GM21576 (cell line): ENCODE results near the gene CEMIP2.
A peak's percentile ranks its signal among the peaks of the same experiment; 100 is the strongest.

Experiments
- ATAC-seq: cut with Tn5 transposase; IDR thresholded peaks from one replicate; pipeline ENCODE4 v1.9.1; 2021; ENCODE audit warnings: mild to moderate bottlenecking, moderate library complexity; ENCODE audit not compliant: unreplicated experiment

Gene CEMIP2

DNA sequence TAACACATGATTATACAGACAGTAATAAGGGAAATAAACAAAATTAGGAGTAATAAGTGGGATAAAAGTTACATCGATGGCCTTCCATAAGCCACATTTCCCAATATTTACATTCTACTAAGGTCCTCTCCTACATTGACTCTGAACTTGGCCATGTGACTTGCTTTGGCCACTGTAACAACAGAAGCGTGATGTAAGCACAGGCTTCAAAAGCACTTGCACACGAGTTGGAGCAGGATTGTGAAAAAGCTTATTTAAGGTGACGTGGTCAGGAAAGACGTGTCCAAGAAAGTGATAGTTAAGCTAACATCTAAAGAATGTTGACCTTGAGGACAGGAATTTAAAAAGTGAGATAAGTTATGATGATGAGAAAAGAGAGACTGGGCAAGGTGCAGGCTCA lies 9.8 kb upstream of the CEMIP2 start:
- ATAC-seq = no peak

DNA sequence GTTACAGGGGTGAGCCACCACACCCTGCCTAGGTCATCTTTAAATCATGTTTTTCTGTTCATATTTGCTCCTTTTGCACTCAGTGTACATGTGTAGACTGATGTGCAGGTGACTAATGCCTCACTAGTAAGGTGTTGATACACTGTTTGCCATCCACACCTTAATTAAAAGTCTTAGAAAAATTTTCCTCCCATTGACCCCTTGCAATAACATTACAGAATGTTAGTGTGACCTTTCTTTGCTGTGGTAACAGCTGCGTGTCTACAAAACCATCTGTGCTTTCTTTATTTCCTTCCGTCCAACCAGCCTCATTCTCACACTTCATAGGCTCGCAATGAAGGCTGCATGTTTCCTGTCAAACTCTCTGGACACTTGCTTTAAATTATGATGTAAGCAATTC lies 6.6 kb upstream of the CEMIP2 start:
- ATAC-seq = peak; percentile 68

DNA sequence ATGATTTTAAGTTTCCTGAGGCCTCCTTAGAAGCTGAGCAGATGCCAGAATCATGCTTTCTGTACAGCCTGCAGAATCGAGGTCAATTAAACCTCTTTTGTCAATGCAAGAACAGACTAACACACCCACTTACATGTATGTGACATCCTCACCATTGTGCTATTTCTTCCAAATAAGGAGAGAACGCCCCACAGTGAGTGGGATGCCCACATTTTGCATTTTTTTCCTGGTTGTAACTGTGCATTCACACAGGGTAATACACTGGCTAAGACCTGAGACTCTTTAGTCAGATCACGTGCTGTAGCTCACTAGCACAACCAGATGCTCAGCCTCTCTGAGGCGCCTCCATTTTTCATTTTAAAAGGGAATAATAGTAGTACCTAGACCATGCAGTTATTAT lies 4.4 kb upstream of the CEMIP2 start:
- ATAC-seq = no peak

DNA sequence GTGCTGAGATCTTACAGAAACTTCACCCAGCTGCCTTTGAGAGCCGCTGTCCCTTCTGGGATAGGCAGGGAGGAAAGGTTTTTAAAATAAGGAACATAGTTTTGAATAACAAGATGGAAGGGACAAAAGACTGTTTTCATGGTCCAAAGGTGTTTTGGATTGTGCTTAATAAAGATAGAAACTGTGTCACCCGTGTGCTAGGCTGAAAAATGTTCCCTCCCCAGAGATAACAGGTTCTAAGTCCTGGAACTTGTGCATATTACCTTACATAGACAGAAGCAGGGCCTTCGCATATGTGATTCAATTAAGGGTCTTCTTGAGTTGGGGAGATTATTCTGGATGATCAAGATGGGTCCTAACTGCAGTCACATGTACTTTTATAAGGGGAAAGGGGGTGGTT lies 1.9 kb upstream of the CEMIP2 start:
- no peak for ATAC-seq

DNA sequence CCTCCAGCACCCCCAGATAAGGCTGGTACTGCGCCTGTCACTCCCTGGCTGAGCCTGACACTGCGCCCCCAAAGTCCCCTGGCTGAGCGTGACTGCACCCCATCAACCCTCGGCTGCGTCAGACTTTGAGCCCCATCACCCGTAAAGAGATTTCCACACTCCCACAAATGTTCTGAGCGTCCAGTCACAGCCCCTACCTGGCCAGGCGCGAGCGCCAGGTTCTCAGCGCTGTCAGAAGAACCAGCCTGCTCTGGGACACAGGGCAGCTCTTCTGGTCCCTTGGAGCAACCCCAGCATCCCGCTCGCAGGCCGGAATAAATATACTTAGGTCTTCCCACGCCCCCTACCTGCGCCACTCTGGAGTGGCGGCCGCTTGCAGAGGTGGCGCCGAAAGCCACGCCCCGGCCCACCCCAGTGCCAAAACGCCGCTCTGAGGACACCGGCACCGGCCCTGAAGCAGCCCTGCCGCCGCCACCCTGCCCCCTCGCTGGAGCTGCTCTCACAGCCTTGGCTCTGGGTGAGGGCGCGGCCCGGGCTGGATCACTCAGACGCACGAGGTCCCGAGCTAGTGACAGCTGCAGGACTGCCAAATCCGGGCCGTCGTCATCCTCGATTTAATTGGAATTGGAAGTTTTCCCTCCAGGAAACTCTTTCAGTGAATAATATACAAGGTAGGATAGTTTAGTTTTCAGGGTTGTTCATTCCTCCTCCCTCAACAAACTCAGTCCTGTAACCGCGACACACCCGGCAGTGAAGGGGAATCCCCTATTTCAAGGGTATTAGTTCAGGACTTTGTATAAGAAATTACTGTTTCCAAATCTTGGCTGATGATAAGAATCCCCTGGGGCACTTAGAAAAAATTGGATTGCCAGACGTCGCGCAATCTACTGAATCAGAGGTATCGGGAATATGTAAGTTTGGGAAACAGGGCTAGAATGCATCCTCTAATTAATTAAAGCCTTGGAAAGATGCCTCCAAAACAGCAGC lies 1.2 kb upstream of the CEMIP2 start:
- peak; percentile 31 for ATAC-seq

DNA sequence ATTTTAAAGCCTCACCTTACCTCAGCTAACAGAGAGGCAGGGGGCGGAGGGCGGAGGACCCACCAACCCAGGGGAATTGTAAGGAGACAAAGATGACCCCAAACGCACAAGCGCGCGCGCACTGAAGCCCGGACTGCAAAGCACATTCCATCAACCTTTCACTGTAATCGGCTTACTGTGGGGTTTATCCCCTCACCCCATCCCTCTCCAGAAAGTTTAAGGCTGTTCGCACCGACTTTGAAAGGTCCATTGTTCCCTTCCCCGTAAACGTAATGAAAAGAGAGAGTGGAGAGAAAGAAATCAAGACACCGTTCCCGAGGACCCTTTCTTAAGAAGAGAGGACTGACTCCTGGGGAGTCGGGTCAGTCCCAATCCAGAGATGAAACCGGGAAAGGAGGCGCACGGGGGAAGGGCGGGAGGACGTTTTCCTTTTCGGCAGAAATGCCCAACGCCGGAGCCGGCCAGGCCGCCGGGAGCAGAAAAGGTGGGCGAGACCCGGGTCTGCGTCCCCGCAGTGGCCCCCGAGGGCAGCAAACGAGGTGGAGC lies 464 bp downstream of the CEMIP2 start:
- no peak for ATAC-seq

DNA sequence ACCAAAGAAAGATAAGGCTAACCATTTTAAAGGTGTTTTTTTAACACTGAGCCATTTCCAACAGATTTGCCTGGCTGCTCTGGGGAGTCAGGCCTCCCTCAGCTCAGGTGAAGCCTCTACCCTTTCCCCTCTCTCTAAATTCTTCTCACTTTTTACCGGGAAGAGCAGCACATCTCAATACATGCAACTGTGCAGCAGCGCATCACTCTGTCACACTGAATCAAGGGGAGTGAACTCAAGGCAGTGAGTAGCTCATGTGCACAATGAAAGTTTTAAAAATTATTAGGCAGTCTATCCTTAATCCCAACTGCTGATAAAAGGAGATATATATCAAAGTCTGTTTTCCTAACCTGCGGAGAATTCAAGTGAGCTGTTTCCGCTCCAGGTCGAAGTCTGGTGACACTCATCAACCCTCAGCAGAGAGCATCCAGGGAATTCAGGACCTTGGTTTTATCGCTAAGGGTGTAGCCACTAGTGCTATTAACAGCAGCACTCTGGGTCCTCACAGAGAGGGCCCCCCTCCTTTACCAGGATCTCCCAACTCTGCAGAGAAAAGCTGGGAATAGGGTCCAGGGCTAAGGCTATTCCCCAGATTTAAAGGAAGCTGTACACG lies 1.0 kb downstream of the CEMIP2 start:
- no peak for ATAC-seq

DNA sequence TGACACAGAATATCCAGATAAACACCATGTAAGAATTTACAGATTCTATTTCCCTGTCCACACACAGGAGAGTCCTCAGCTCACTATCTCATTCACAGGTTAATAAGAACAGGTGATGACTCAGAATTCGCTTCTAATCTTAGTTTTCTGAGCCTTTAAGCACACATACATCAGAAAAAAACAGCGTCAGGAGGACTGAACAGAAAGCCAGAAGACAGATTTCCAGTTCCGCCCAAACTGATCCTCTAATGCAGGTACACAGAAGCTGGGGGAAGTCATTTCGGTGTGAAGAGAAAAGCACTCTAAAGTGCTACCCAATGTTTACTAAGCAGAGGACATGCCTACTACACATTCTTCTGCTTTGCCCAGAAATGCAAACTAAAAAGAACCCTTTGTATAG lies 1.6 kb downstream of the CEMIP2 start:
- no peak for ATAC-seq

DNA sequence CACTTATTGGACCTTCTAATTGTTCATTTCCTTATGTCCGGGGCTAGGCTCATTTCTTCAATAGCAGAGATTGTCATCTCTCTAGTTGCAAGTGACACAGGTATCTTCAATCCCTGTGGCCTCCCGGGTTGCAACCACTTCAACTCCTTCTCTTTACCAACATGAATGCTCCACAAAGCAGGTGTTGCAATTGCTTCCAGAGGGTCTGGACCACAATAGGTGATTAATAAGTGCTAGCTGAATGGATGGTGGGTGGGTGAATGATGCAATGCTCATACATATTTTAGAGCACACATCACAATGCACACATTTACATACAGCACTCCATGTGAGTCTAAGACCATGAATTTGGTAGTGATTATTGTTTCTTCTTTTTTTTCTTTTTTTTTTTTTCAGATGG lies 2.6 kb downstream of the CEMIP2 start:
- no peak for ATAC-seq

DNA sequence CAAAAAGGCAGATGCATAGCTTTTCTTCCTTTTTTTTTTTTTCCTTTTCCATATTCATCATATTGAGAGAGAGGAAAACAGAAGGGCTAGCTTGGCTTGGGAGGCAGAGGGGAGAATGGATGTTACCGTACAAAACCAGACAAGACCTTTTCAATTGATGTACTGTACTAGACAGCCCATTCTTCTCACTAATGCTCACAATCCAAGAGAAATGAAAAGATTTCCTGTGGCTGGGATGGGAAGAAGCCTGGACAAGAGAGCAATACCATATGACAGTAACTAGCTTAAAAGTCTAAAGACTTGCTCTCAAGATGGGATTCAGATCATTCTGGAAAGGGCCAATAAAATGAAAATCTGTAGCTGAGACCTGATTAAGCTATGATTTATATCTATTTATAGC lies 3.4 kb downstream of the CEMIP2 start:
- ATAC-seq = no peak

DNA sequence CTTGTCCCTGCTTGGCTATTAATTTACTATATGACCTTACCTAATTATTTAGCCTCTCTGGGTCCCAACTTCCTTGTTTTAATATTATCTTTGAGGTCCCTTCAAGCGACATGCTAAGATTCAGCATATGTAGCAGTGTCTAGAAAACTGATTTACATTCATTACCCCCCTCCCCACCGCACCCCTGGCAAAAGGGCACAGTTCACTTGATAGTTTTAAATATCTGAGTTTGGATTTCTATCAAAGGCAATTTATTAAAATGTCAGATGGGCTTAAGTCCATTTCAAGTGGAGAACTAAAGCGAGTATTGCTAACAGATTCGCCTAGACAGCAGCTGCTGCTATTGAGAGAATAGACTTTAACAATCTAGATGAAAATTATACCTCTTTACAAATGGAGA lies 3.9 kb downstream of the CEMIP2 start:
- ATAC-seq = no peak

DNA sequence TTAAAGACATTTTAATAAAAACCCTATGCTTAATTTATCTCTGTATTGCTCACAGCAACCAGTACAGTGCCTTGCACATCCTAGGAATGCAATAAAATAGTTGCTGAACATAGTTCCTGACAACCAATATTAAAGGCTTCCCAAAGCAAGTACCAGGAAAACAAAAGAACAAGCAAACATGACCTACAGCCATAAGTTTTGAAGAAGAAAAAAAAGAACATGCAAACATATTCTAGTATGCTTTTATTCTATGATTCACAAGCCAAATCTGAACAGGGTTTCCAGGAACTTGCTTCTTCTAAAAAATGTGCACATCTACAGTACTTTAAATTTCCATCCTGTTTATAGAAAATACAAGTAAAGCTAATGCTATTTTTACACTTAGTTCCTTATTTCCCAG lies 4.5 kb downstream of the CEMIP2 start:
- ATAC-seq = no peak

DNA sequence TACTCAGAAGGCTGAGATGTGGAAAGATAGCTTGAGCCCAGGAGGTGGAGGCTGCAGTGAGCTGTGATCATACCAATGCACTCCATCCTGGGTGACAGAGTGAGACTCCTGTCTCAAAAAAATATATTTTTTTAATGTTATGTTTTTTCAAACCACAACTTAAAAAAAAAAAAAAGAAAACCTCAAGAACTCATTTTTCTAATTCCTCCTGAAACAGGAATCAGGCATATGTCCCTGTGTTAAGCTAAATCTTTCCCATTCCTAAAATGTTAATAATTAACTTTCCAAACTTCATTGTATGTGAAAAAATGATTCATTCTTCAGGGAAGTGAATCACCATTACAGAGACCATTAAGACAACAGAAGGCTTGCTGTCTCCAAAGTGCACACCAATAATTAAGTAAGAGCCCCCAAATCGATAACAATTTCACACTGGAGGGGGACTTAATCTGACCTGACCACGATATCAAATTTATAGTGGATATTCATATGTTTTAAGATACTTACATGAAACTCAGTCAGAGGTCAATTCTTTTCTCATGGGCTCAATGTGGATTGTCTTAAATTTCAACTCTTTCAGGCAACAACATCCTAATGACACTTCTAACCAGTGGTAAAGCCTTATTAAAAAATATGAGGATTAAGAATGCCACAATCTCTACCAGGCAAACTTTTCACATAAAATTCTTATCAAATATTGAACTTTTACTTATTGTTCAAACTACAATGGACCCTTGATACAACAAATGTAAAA lies 5.2 kb downstream of the CEMIP2 start:
- ATAC-seq = no peak

DNA sequence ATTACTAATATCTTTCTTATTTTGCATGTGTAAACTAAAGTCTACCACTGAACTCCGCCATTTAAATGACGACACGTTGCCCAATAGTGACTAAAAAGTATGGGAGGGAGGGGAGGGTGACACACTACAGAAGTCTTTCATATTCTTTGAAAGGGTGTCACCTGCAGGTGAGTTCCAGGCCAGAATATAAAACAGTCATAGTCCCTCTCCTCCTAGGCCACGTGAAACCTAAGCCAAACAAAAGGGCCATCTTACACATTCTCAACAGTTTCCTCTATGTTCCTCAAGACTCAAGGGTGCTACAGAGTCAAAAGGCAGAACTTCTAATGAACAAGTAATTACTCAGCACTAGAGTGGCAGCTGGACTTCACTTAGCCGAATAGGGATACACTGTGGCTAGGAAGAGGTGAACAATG lies 6.4 kb downstream of the CEMIP2 start:
- no peak for ATAC-seq

DNA sequence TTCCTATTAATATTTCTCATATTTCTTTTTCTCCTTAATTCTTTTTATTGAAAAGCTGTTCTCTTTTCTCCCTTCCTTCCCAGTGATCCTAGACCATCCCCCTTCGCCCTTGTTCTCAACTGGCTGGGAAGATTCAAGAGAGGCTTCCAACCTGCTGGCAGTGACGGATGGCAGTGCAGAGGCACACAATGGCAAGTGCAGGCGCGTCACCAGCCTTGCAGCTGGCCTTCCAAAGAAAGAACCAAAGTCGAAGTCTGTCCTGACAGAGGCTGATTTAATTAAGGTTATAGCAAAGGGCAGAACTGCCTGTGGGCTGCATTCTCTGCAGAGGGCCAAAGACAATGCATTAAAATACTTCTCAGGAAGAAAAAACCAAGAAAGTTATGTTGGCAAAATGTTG lies 7.4 kb downstream of the CEMIP2 start:
- no peak for ATAC-seq

DNA sequence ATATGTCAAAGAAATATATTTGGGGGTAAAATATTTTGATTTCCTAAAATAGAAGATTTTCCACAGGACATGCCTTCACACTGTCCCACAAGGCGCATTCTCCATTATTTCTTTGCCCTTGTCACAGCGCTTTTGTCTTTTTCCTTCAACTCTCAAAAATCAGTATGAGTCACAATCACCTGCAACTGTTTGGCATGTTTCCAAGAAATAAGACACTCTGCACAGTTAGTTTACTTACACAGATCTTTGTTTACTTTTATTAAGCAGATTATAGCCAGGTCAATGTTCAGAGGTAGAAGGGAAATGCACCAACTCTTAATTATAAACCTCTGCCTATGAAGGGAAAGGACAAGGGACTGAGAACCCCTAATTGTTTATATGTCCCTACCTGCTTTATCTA lies 9.5 kb downstream of the CEMIP2 start:
- no peak for ATAC-seq

DNA sequence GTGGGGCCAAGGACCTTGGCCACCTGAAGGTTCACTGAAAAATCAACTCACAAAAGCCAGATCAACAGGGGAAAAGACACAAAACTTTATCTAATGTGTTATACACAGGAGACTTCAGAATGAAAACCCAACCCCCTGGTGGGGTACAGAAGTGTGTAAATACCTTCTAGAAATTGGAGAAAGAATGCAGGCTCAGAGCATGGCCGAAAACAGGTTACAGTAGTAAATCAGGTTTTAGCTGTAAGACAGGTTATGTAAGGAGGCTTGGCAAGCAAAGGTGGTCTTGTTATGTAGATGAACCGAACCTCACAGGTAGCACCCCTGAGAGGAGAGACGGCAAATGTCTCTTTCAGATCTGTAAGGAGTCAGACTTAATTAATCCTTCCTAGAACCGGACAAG lies 10.0 kb downstream of the CEMIP2 start:
- no peak for ATAC-seq

DNA sequence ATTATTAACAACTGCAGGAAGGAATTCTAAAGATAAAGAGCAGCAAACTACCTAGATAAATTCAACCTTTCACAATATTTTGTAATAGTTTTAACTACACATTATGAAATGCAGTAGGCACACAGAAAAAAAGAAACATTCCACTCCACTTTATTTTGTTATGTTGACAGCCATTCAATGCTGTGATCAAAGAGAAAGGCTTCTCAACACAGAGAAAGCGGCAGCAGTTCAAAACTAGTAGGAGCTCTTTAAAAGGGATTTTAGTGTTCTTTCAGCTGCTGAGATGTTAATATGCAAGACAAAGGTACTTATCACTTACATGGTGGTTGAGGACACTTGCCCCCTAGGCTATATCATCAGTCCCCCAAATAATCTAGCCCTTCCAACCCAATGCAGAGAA lies 11.6 kb downstream of the CEMIP2 start:
- no peak for ATAC-seq

DNA sequence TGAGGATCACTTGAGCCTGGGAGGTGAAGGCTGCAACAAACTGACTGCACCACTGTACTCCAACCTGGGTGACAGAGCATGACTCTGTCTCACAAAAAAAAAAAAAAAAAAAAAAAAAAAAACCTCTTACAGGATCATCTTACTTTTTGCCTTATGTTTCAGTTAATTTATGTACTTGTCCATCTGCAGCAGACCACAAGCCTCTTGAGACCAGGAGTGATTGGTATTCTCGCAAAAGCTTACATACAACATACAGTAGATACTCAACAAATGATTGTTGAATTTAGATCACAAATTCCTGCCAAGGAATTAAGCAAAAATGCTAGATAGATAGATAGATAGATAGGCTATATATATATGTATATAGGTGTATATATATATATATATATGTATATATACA lies 12.4 kb downstream of the CEMIP2 start:
- no peak for ATAC-seq

DNA sequence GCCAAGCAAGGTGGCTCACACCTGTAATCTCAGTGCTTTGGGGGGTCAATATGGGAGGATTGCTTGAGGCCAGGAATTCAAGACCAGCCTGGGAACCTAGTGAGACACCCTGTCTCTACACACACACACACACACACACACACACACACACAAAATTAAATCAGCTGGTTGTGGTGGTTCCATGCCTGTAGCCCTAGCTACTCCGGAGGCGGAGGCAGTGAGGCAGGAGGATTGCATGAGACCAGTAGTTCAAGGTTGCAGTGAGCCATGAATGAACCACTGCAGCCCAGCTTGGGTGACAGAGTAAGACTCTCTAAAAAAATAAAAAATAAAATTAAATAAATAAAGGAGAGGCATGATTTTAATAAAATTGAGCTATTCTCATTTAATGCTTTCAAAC lies 13.1 kb downstream of the CEMIP2 start:
- no peak for ATAC-seq

DNA sequence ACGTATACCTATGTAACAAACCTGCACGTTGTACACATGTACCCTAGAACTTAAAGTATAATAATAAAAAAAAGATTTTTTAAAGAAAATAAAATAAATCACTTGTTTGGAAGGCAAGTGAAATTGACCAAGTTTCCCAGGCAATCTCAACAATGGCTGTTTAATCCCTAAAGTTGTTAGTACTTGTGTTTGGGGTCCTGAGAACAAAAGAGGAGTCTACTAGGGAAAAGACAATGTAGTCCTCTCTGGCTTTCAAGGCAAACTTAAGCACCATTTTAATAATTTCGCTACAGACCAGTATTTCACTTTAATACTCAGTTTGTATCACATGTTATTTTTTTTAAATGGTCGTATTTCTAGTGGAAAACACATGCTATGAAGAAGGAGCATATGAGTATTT lies 14.2 kb downstream of the CEMIP2 start:
- no peak for ATAC-seq
